Measurements from ENCODE around the gene TNS3. TPM values are rescaled to one million over a fixed set of nuclear protein-coding genes. Genes with fewer than 3 reads are reported as not detected.

The TNS3 gene
- total and polyA plus RNA-seq, 2 donors (not counting 3 experiments of a cell fraction or from before 2014, with no cell fraction given) = 10.4 to 45.1 TPM

GRCh38 chr7:47529826-47530555 lies 51.9 kb downstream of the TNS3 start:
- peaks cover 0 to 3% of the 10 kb centered on the region in 2 experiments for H3K27me3 ChIP-seq (ENCODE audit: control insufficient read depth in 2 of 2, insufficient read depth in 2 of 2, low read length in 2 of 2)
- H4K20me1 ChIP-seq (replicated peaks; ENCODE audit: control insufficient read depth, extremely low read depth, insufficient read depth, low read length) = no peaks in the 10 kb centered on the region
- ChIA-PET POLR2A (no interaction called here), CTCF (no interaction called here)
- DNase-seq (ENCODE audit: low read depth, low spot score) = no peak
- no peaks in the 10 kb centered on the region for H3K9me3 ChIP-seq (replicated peaks; ENCODE audit: control insufficient read depth, insufficient read depth, low read length)
- no peaks in the 10 kb centered on the region for H3K36me3 ChIP-seq (ENCODE audit: control insufficient read depth in 2 of 2, extremely low read depth in 1 of 2, insufficient read depth in 2 of 2, low read length in 2 of 2)
- H3K27ac ChIP-seq (ENCODE audit: insufficient read depth, low read depth, low read length) = no peak overlapping the region
- H3K79me2 ChIP-seq (ENCODE audit: control insufficient read depth, insufficient read depth, low read length) = no peaks in the 10 kb centered on the region
- intact Hi-C loops (cut with micrococcal nuclease) = no loop called here
- no TSS peak for BruUV-seq (replicated peaks)
- no peaks in the 10 kb centered on the region for H3K9me1 ChIP-seq (replicated peaks; ENCODE audit: control insufficient read depth, extremely low read depth, insufficient read depth, low read length)
- no peak overlapping the region for H3K9ac ChIP-seq (replicated peaks; ENCODE audit: extremely low read depth, insufficient read depth, low read length)
- no peak overlapping the region for H3K4me2 ChIP-seq (ENCODE audit: insufficient read depth, low read length)
- dilution Hi-C loops (cut with MboI; ENCODE audit: extremely low pct_ligation_motif_present, low sequenced_read_pairs) = no loop called here
- no peak for FAIRE-seq
- TF ChIP-seq CTCF (IDR thresholded peaks at IDR 0.05; ENCODE audit: extremely low read depth in 1 of 2, insufficient read depth in 1 of 2, low read depth in 1 of 2, low read length in 2 of 2) (no peak), POLR2A (IDR thresholded peaks at IDR 0.05; ENCODE audit: low read depth, low read length) (no peak), FOS (IDR thresholded peaks at IDR 0.05; ENCODE audit: borderline replicate concordance, insufficient read depth, low read length) (no peak), EZH2 (IDR thresholded peaks at IDR 0.05; ENCODE audit: borderline replicate concordance, low read depth, low read length, severe bottlenecking) (no peak), JUN (IDR thresholded peaks at IDR 0.05; ENCODE audit: borderline replicate concordance, insufficient read depth, insufficient read length, low read depth) (no peak), MYC (IDR thresholded peaks at IDR 0.05; ENCODE audit: low read depth, low read length) (no peak)
- no peak overlapping the region for H3K4me3 ChIP-seq (replicated peaks in 1 of 3; ENCODE audit: insufficient read depth in 1 of 3, low read depth in 1 of 3, low read length in 3 of 3)
- H2AFZ ChIP-seq (ENCODE audit: low read depth, low read length) = no peak overlapping the region
- H3K4me1 ChIP-seq (ENCODE audit: control insufficient read depth, extremely low read depth, insufficient read depth, low read length) = no peaks in the 10 kb centered on the region

Data from endothelial cell of umbilical vein (primary cell).